Cardiac muscle cell (in vitro differentiated cells and primary cell): Measurements from ENCODE around the gene ZNRF3. TPM values are rescaled to one million over a fixed set of nuclear protein-coding genes. Genes with fewer than 3 reads are reported as not detected.

Experiments used
- DNase-seq, 2 donors: peaks; one replicate each; pipeline versions ENCODE4 v3.0.0 to v3.0.0-alpha.2; 2010 to 2017; ENCODE audit warnings: low read depth in 1 of 2, low spot score in 1 of 2
- H3K27ac ChIP-seq: fragments of 200-600 bp; sonication (generic); 2 replicates; pipeline ENCODE4 v1.5.1; 2016
- H3K27me3 ChIP-seq: fragments of 200-600 bp; sonication (generic); 2 replicates; pipeline ENCODE4 v1.6.0; 2016; ENCODE audit warnings: control low read depth
- H3K36me3 ChIP-seq: fragments of 200-600 bp; sonication (generic); 2 replicates; pipeline ENCODE4 v1.5.1; 2016; ENCODE audit warnings: control low read depth
- H3K4me1 ChIP-seq: fragments of 200-600 bp; sonication (generic); 2 replicates; pipeline ENCODE4 v1.8.1; 2017; ENCODE audit warnings: low read depth, mild to moderate bottlenecking, mixed run types
- H3K4me3 ChIP-seq: fragments of 200-600 bp; sonication (generic); 2 replicates; pipeline ENCODE4 v1.5.1; 2016; ENCODE audit warnings: mild to moderate bottlenecking
- H3K9me3 ChIP-seq: fragments of 200-600 bp; sonication (generic); 2 replicates; pipeline ENCODE4 v1.5.1; 2017; ENCODE audit warnings: low read depth, mild to moderate bottlenecking, control low read depth
- CTCF ChIP-seq: IDR thresholded peaks from 2 replicates; pipeline ENCODE4 v1.5.1; 2012; ENCODE audit warnings: low read depth, mild to moderate bottlenecking, low read length
- polyA plus RNA-seq: library from polyadenylated mRNA; unstranded; fragments of >200 nt; fragmentation: Nextera tagmentation; extraction: Ambion mirVana; gene quantifications from 2 replicates; pipeline ENCODE4 v1.2.1, GENCODE V29; 2016
- total RNA-seq: library from RNA; depleted of rRNA; stranded (reverse); fragments of >200 nt; gene quantifications from 2 replicates; pipeline ENCODE4 v1.2.3, GENCODE V29; 2016

Gene ZNRF3
- total and polyA plus RNA-seq, 2 experiments from 2014 or later: 23.8 to 40.4 TPM

GRCh38 chr22:28956506-28956905, 73.1 kb downstream of the ZNRF3 start:
- no peak for TF ChIP-seq CTCF
- Histone ChIP-seq H3K4me1 (peaks cover 37% of the 10 kb centered on the region), H3K27me3 (no peaks in the 10 kb centered on the region), H3K4me3 (no peak overlapping the region), H3K36me3 (no peaks in the 10 kb centered on the region), H3K27ac (peak overlapping the region; percentile 67), H3K9me3 (no peaks in the 10 kb centered on the region)
- DNase-seq: no peak

DNA sequence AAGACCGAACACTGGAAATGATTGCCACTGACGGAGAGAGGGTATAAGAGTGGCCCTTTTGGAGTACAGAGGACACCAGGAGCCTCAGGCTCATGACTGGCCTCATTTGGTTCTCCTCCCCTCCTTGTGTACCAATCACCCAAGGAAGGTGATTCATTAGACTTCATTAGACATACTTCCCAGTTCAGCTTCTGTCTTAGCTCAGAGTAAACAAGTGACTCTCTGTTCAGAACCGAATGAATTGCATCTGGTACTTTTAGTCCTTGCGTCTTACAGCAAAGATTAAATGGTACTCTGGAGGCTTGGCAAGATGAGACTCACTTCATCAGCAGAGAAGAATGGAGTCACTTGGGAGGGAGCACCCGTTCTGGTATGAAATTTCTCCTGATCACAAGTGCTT, 75.2 kb downstream of the ZNRF3 start:
- peaks cover 36% of the 10 kb centered on the region for H3K4me1 ChIP-seq
- H3K36me3 ChIP-seq: no peaks in the 10 kb centered on the region
- TF ChIP-seq CTCF: no peak
- peak in 1 of 2 donors; percentile 5 for DNase-seq
- H3K4me3 ChIP-seq: no peak overlapping the region
- no peaks in the 10 kb centered on the region for H3K27me3 ChIP-seq
- H3K27ac ChIP-seq: no peak overlapping the region
- H3K9me3 ChIP-seq: no peaks in the 10 kb centered on the region

DNA sequence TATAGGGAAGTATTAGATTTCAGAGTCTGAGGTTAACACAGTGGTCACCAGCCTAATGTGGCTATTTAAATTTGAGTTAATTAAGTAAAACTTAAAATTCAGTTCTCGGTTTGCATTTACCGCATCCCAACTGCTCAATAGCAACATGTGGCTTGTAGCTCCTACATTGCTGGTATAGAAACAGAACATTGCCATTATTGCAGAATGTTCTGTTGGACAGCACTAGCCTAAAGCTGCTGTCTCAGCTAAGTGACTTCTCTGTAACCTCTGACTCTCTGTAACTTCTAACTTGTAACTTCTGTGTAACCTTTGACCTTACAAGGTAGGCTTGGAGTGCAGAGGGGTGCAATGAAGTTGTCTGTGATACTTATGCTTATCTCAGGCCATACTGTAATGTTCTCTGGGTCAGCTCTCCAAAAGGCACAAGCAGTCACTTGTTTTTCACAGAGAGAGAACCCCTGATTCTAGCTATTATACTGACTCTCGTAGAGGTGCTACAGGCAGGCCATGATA, 78.7 kb downstream of the ZNRF3 start:
- Histone ChIP-seq H3K4me1 (peaks cover 46% of the 10 kb centered on the region), H3K4me3 (no peak overlapping the region), H3K36me3 (no peaks in the 10 kb centered on the region), H3K27ac (peak overlapping the region; percentile 81), H3K27me3 (no peaks in the 10 kb centered on the region), H3K9me3 (no peaks in the 10 kb centered on the region)
- DNase-seq: no peak
- no peak for TF ChIP-seq CTCF

GRCh38 chr22:28963362-28963761, 80.0 kb downstream of the ZNRF3 start:
- DNase-seq: no peak

DNA sequence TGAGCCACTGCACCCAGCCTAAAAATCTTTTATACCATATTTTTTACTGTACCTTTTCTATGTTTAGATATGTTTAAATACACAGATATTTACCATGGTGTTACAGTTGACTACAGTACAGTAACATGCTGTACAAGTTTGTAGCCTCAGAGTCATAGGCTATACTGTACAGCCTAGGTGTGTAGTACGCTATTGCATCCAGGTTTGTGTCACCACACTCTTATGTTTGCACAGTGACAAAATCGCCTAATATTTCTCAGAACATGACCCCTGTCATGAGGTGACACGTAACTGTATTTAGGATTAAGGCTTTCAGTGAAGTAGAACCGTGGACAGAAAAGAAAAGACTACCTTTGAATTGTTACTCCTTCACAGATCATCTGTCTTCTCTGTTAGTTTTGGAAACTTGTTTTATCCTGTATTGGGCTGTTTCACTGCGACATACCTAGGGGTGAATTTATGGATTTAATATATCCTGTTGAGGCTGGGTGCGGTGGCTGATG, 83.8 kb downstream of the ZNRF3 start:
- Histone ChIP-seq H3K4me1 (peaks cover 47% of the 10 kb centered on the region), H3K9me3 (no peaks in the 10 kb centered on the region), H3K27ac (no peak overlapping the region), H3K27me3 (no peaks in the 10 kb centered on the region), H3K4me3 (no peak overlapping the region), H3K36me3 (no peaks in the 10 kb centered on the region)
- no peak for TF ChIP-seq CTCF
- no peak for DNase-seq

More at GRCh38 chr22:28963362-28963761, 80.0 kb downstream of the ZNRF3 start:
- Histone ChIP-seq H3K27ac (peak overlapping the region; percentile 5), H3K4me1 (peaks cover 44% of the 10 kb centered on the region), H3K36me3 (no peaks in the 10 kb centered on the region), H3K4me3 (no peak overlapping the region), H3K27me3 (no peaks in the 10 kb centered on the region), H3K9me3 (no peaks in the 10 kb centered on the region)
- TF ChIP-seq CTCF: no peak
